SK-N-SH (cell line): ENCODE data around the gene ACER3.

Source experiments
- CTCF ChIP-seq: fragments of 200-600 bp; sonication (generic); IDR thresholded peaks from 2 replicates; pipeline ENCODE4 v1.6.1; 2017; ENCODE audit warnings: antibody characterized with exemption, mild to moderate bottlenecking, moderate library complexity
- JUND ChIP-seq: IDR thresholded peaks from 2 replicates; pipeline ENCODE4 v1.4.0; 2012
- MXI1 ChIP-seq: IDR thresholded peaks from 2 replicates; pipeline ENCODE4 v1.6.1; 2012; ENCODE audit warnings: mild to moderate bottlenecking, low read depth, low read length, improper control_type of control experiment
- POLR2AphosphoS5 ChIP-seq: IDR thresholded peaks from 2 replicates; pipeline ENCODE4 v1.6.1; 2012; ENCODE audit warnings: low read depth, low read length
- RAD21 ChIP-seq: IDR thresholded peaks from 2 replicates; pipeline ENCODE4 v1.6.1; 2012; ENCODE audit warnings: mild to moderate bottlenecking, low read length
- REST ChIP-seq: IDR thresholded peaks from 2 replicates; pipeline ENCODE4 v1.6.1; 2012; ENCODE audit warnings: mild to moderate bottlenecking, low read depth, low read length, moderate library complexity

GRCh38 chr11:76836613-76837291 lies 24.0 kb upstream of the ACER3 start:
- TF ChIP-seq CTCF = no peak
- no peak for TF ChIP-seq REST
- TF ChIP-seq JUND = no peak
- TF ChIP-seq POLR2AphosphoS5 = no peak
- no peak for TF ChIP-seq MXI1
- TF ChIP-seq RAD21 = no peak
